Upper lobe of right lung (tissue), 1 donor: ENCODE data around the gene STAB2. TPM values are rescaled to one million over a fixed set of nuclear protein-coding genes. Genes with fewer than 3 reads are reported as not detected.

Experiments used
- ATAC-seq: fragments of 200-7000 bp; cut with Tn5 transposase; one replicate; pipeline ENCODE4 v1.9.1; 2020; ENCODE audit warnings: mild to moderate bottlenecking, moderate library complexity
- DNase-seq: peaks from one replicate; pipeline ENCODE4 v3.0.0-alpha.2; 2020
- H3K27ac ChIP-seq: fragments of 200-600 bp; one replicate; pipeline ENCODE4 v1.8.0; 2022
- H3K27me3 ChIP-seq: fragments of 200-600 bp; one replicate; pipeline ENCODE4 v1.8.0; 2022; ENCODE audit warnings: mild to moderate bottlenecking
- H3K36me3 ChIP-seq: fragments of 200-600 bp; one replicate; pipeline ENCODE4 v1.8.0; 2022
- H3K4me1 ChIP-seq: fragments of 200-600 bp; one replicate; pipeline ENCODE4 v1.8.0; 2022
- H3K4me3 ChIP-seq: fragments of 200-600 bp; one replicate; pipeline ENCODE4 v1.8.0; 2022; ENCODE audit warnings: mild to moderate bottlenecking
- H3K9me3 ChIP-seq: fragments of 200-600 bp; one replicate; pipeline ENCODE4 v1.8.0; 2022
- intact Hi-C: fragments of 100-400 bp; cut with DNase I; formaldehyde crosslinking; loops from one replicate; pipeline ENCODE4 v1.11.0; 2022
- total RNA-seq: library from RNA; stranded (reverse); fragmentation: NEBNext Ultra II Directional; extraction: Animal tissue kit (Norgen Biotek cat#: 25700); gene quantifications from one replicate; pipeline ENCODE4 v1.2.1, GENCODE V29; 2021
- TF ChIP-seq, protein P1 (sequence below): fragments of 200-600 bp; IDR thresholded peaks from one replicate; pipeline ENCODE4 v1.8.0; 2022; ENCODE audit warnings: antibody characterized with exemption
- donor health status: DM: no; HTN: yes; CAD: no; lungs with severe emphysema.

STAB2 gene
- total RNA-seq, 1 donor from 2014 or later = 2.6 TPM

DNA sequence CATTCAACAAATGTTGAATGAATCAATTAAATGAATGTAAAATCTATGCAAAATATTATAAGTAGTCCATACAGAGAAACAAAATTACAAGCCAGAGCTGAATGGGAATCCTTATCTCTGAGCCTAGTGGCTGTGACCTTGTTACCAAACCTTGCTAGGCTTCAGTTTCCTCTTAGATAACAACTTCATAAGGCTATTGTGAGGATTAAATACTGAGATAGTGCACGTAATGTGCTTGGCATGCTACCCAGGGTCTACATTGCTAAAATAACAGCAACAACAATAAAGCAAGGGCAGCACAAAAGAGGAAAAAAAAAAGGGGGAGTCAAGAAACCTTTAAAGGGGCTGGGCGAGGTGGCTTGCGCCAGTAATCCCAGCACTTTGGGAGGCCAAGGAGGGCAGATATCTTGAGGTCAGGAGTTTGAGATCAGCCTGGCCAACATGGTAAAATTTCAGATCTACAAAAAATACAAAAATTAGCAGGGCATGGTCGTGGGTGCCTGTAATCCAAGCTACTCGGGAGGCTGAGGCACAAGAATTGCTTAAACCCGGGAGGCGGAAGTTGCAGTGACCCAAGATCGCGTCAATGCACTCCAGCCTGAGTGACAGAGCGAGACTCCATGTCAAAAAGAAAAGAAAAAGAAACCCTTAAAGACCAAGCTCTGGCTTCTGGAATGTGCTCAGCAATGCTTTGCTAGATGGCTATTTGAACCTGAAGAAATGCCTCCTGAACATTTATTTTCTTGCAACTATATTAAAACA, 14.1 kb downstream of the STAB2 start:
- no peaks in the 10 kb centered on the region for H3K4me1 ChIP-seq
- H3K27ac ChIP-seq = no peak overlapping the region
- no peak for DNase-seq
- H3K36me3 ChIP-seq = no peaks in the 10 kb centered on the region
- H3K4me3 ChIP-seq = no peak overlapping the region
- peaks cover 5% of the 10 kb centered on the region for H3K9me3 ChIP-seq
- no peaks in the 10 kb centered on the region for H3K27me3 ChIP-seq
- TF ChIP-seq, protein P1, sequence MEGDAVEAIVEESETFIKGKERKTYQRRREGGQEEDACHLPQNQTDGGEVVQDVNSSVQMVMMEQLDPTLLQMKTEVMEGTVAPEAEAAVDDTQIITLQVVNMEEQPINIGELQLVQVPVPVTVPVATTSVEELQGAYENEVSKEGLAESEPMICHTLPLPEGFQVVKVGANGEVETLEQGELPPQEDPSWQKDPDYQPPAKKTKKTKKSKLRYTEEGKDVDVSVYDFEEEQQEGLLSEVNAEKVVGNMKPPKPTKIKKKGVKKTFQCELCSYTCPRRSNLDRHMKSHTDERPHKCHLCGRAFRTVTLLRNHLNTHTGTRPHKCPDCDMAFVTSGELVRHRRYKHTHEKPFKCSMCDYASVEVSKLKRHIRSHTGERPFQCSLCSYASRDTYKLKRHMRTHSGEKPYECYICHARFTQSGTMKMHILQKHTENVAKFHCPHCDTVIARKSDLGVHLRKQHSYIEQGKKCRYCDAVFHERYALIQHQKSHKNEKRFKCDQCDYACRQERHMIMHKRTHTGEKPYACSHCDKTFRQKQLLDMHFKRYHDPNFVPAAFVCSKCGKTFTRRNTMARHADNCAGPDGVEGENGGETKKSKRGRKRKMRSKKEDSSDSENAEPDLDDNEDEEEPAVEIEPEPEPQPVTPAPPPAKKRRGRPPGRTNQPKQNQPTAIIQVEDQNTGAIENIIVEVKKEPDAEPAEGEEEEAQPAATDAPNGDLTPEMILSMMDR = no peak
- intact Hi-C loops = no loop called here
- ATAC-seq = no peak

DNA sequence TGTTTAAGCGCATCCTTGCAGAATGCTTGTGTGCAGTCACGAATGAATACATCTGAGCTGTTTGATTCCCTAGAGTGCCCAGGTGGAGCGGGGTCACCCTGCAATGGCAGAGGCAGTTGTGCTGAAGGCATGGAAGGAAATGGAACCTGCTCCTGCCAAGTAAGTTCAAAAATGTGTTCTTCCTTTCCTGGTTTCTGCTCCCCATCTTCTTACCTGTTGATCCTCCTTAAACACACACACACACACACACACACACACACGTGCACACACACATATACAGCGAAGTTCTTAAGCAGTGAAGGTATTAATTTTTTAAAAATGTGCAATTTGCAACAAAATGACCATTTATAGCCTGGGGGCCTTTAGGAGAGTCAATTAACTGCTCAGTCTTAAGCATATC, 33.3 kb downstream of the STAB2 start:
- intact Hi-C loops = no loop called here
- H3K27me3 ChIP-seq = no peaks in the 10 kb centered on the region
- ATAC-seq = no peak

DNA sequence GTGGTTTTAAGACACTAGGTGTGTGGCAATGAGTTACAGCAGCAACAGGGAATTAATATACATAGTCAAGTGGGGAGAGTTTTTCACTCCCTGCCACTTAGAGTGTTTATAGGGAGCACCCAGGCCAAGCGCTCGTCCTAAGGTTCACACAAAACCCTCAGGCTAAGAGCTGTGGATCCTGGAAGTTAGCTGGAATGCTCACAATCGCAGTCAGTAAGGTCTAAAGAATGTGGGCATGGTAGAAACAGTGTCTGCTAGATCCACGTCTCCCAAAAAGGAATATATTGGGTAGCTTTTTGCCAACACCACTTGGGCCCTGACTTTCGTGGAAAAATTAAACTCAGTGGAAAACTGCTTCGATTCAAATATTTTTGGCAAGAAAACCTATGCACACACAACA, 36.6 kb downstream of the STAB2 start:
- no peak overlapping the region for H3K27ac ChIP-seq
- H3K4me1 ChIP-seq = no peaks in the 10 kb centered on the region
- ATAC-seq = no peak
- H3K27me3 ChIP-seq = no peaks in the 10 kb centered on the region
- H3K9me3 ChIP-seq = no peaks in the 10 kb centered on the region
- DNase-seq = no peak
- intact Hi-C loops = no loop called here
- TF ChIP-seq, protein P1 = no peak
- no peaks in the 10 kb centered on the region for H3K36me3 ChIP-seq
- no peak overlapping the region for H3K4me3 ChIP-seq

More for the DNA sequence above, 33.3 kb downstream of the STAB2 start:
- H3K9me3 ChIP-seq = no peaks in the 10 kb centered on the region
- TF ChIP-seq, protein P1 = no peak
- H3K36me3 ChIP-seq = no peaks in the 10 kb centered on the region
- H3K4me1 ChIP-seq = no peaks in the 10 kb centered on the region
- DNase-seq = no peak
- H3K4me3 ChIP-seq = no peak overlapping the region
- H3K27ac ChIP-seq = no peak overlapping the region

DNA sequence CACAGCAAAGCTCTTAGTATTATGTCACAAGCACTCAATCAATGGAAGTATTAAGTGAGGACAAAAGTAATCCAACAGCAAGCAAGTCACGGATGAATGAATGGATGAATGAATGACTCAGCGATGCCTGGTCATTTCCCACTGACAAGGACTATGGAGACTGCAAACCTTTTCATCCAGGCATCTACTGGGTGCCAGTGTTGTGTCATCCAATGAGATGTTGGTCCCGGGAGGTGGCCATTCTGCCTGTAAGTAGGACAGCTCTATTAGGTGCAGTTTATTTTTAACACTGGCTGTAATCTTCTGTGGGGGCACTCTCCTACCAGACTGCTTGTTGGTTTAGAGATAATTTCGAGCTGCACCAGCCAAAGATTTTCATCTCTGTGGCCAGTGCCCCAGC, 39.4 kb downstream of the STAB2 start:
- intact Hi-C loops = no loop called here
- DNase-seq = no peak
- Histone ChIP-seq H3K27me3 (no peaks in the 10 kb centered on the region), H3K36me3 (no peaks in the 10 kb centered on the region), H3K9me3 (no peaks in the 10 kb centered on the region), H3K27ac (no peak overlapping the region), H3K4me3 (no peak overlapping the region), H3K4me1 (no peaks in the 10 kb centered on the region)
- TF ChIP-seq, protein P1 = peak; percentile 13
- peak; percentile 56 for ATAC-seq

DNA sequence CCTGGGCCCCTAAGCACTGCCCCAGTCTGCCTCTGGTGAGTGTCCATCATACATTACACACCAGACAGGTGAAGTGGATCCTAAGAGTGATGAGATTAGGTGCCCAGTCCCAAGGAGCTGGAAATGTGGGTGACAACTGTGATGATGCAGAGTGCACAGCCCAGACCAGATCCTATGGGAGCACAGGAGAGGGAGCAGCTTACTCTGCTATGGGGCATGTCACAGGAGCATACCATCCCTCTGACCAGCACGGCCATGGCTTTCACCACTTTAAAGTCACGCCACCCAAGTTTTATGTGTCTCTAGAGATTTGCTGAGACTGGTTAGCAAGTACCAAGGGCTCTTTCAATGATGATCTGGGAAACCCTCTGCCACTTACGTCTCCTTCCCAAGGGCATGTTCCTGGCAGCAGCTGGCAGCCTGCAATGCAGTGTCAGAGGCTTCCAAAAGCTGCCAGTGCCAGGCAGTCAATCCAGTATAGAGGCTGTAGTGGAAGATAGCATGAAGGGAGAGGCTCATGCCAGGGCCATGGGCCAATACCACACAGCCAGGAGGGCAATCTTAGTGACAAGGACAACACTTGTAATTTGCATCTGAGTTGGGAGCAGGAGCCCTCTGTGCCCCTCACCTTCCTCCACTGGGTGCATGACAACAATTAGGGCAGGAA, 40.2 kb downstream of the STAB2 start:
- ATAC-seq (no peak), DNase-seq (no peak)
- intact Hi-C loops = no loop called here
- TF ChIP-seq, protein P1 = no peak
- Histone ChIP-seq H3K36me3 (no peaks in the 10 kb centered on the region), H3K27me3 (no peaks in the 10 kb centered on the region), H3K4me1 (no peaks in the 10 kb centered on the region), H3K9me3 (no peaks in the 10 kb centered on the region), H3K4me3 (no peak overlapping the region), H3K27ac (no peak overlapping the region)
